GM12873 (cell line): Measurements from ENCODE around the gene TLDC2.

Source experiments
- CTCF ChIP-seq: IDR thresholded peaks from 2 replicates; pipeline ENCODE4 v1.5.1; 2012; ENCODE audit warnings: low read depth, mild to moderate bottlenecking, moderate library complexity, low read length, control low read depth; ENCODE audit not compliant: insufficient read depth; ENCODE audit errors: missing control alignments

TLDC2 gene

GRCh38 chr20:36927704-36928103 lies 51.8 kb downstream of the TLDC2 start:
- TF ChIP-seq CTCF, result no peak

DNA sequence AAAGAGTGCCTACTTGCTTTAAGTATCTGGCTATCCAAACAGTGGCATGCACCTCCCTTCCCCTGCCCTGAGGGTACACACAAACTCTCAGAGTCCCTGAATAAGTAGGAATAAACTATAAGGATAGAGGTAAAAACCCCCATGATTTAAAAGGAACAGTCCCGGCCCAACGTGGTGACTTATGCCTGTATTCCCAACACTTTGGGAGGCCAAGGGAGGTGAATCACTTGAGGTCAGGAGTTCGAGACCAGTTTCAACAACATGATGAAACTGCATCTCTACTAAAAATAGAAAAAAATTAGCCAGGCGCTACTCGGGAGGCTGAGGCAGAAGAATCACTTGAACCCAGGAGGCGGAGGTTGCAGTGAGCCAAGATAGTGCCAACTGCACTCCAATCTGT lies 53.4 kb downstream of the TLDC2 start:
- no peak for TF ChIP-seq CTCF

- TF ChIP-seq CTCF, result no peak
Observed at GRCh38 chr20:36929691-36930090, 53.8 kb downstream of the TLDC2 start.

- TF ChIP-seq CTCF, result no peak
Observed at GRCh38 chr20:36932476-36933426, 56.8 kb downstream of the TLDC2 start.

- TF ChIP-seq CTCF, result no peak
Observed at GRCh38 chr20:36936341-36936740, 60.4 kb downstream of the TLDC2 start.

- TF ChIP-seq CTCF, result no peak
Observed at GRCh38 chr20:36937402-36937770, 61.4 kb downstream of the TLDC2 start.

DNA sequence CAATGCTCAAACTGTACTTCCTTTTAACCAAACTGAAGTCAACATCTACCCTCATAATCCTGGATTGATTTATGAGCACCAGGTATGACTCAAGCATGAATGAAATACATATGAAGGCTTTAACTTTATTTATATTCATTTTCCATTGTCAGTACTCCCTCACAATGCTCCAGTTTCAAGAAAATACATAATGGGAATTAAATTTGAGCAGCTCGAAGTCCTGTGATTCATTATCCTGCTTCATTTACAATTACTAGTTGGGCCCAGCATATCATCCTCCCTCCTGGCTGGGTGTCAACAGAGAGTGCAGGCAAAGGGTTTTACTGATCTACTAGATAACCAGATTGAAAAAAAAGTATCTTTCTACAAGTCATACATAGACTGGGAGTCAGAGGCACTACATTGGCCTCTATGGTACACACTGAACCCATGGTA lies 65.5 kb downstream of the TLDC2 start:
- TF ChIP-seq CTCF, result no peak
